ENCODE measurements around the gene FOS.

- TF ChIP-seq CTCF (conservative IDR thresholded peaks at IDR 0.05; ENCODE audit: low read depth in 2 of 2) (no peak), POLR2AphosphoS5 (IDR thresholded peaks at IDR 0.05; ENCODE audit: low read depth) (no peak), EZH2 (IDR thresholded peaks at IDR 0.05; ENCODE audit: low read depth, unreplicated experiment) (no peak), EZH2phosphoT487 (IDR thresholded peaks at IDR 0.05; ENCODE audit: unreplicated experiment) (no peak), REST (IDR thresholded peaks at IDR 0.05; ENCODE audit: unreplicated experiment) (no peak), JUNB (IDR thresholded peaks at IDR 0.05; ENCODE audit: unreplicated experiment) (no peak), CREB1 (CRISPR knock-in tag; IDR thresholded peaks at IDR 0.05; ENCODE audit: low read depth) (no peak), ZNF331 (CRISPR knock-in tag; IDR thresholded peaks at IDR 0.05; ENCODE audit: low read depth) (no peak), STAT1 (IDR thresholded peaks at IDR 0.05; ENCODE audit: unreplicated experiment) (no peak)
Observed at GRCh38 chr14:75236901-75237419, 41.7 kb upstream of the FOS start.

Data from GM23338 (cell line).